HCT116 (cell line): ENCODE data around the gene CTCFL. TPM values are rescaled to one million over a fixed set of nuclear protein-coding genes. Genes with fewer than 3 reads are reported as not detected.

Source experiments
- ATAC-seq: fragments of 200-7000 bp; cut with Tn5 transposase; 2 replicates; pipeline ENCODE4 v1.9.1; 2020; ENCODE audit warnings: mild to moderate bottlenecking, moderate library complexity
- BruUV-seq: library from RNA; stranded (reverse); fragments of 400-500 nt; replicated peaks from 2 replicates; lab custom pipeline; 2021; lab: Mats Ljungman, UMichigan
- CTCF ChIA-PET: fragments of 300-600 bp; sonication (Branson Sonifier 250); formaldehyde crosslinking; loops from one replicate; lab custom pipeline; 2021; ENCODE audit warnings: antibody characterized with exemption; lab: Charles Lee
- POLR2A ChIA-PET: fragments of 300-600, 350-600 bp; sonication (Branson Sonifier 250); formaldehyde crosslinking; loops from one replicate; lab custom pipeline; 2021; ENCODE audit warnings: antibody characterized with exemption; lab: Charles Lee
- RAD21 ChIA-PET, 2 experiments: fragments of 300-600 bp; sonication (Branson Sonifier 250); formaldehyde crosslinking; loops; one replicate each; lab custom pipeline; 2023; ENCODE audit warnings: low total read pairs in 2 of 2; ENCODE audit not compliant: uncharacterized antibody in 2 of 2, unreplicated experiment in 2 of 2, low non-redundant PET in 1 of 2; lab: Charles Lee
- DNase-seq: peaks from one replicate; pipeline ENCODE4 v3.0.0-alpha.2; 2010; ENCODE audit warnings: low read depth, low spot score
- H2AFZ ChIP-seq: fragments of 200-600 bp; shearing (Covaris generic), sonication (generic); 2 replicates; pipeline ENCODE4 v1.6.1; 2017; ENCODE audit warnings: low read depth, mixed run types, mixed read lengths, antibody characterized with exemption, low read length; ENCODE audit not compliant: poor library complexity, severe bottlenecking
- H3K27ac ChIP-seq: 2 replicates; pipeline ENCODE4 v1.5.1; 2012; ENCODE audit warnings: low read depth, low read length
- H3K27me3 ChIP-seq: fragments of 200-600 bp; sonication (generic); 2 replicates; pipeline ENCODE4 v1.6.1; 2016; ENCODE audit warnings: mixed run types, low read length, mixed read lengths; ENCODE audit not compliant: insufficient read depth
- H3K36me3 ChIP-seq, 2 experiments: fragments of 200-500 bp in 1 of 2; fragments of 200-600 bp in 1 of 2; sonication (Bioruptor generic) in 1 of 2; sonication (generic) in 1 of 2; 2 replicates each; pipeline versions ENCODE4 v1.5.1 to v1.6.1; 2014 to 2016; ENCODE audit warnings: low read length in 2 of 2, inconsistent platforms in 1 of 2, mixed read lengths in 1 of 2, mixed run types in 1 of 2; ENCODE audit not compliant: insufficient read depth in 2 of 2, control insufficient read depth in 1 of 2
- H3K4me1 ChIP-seq, 2 experiments: fragments of 200-600 bp in 1 of 2; sonication (generic) in 1 of 2; 2 replicates each; pipeline versions ENCODE4 v1.5.1 to v1.6.1; 2012 to 2017; ENCODE audit warnings: low read length in 2 of 2, inconsistent platforms in 1 of 2, mild to moderate bottlenecking in 1 of 2, mixed read lengths in 1 of 2, mixed run types in 1 of 2, moderate library complexity in 1 of 2; ENCODE audit not compliant: insufficient read depth in 2 of 2, control insufficient read depth in 1 of 2
- H3K4me2 ChIP-seq: fragments of 200-600 bp; sonication (generic); 2 replicates; pipeline ENCODE4 v1.6.1; 2017; ENCODE audit warnings: mixed run types, low read length, mixed read lengths
- H3K4me3 ChIP-seq, 2 experiments: fragments of 200-600 bp in 1 of 2; sonication (generic) in 1 of 2; replicated peaks in 1 of 2; 2 replicates each; pipeline ENCODE4 v1.5.1; 2011 to 2016; ENCODE audit warnings: low read length in 2 of 2, control low read depth in 1 of 2, low read depth in 1 of 2, mild to moderate bottlenecking in 1 of 2, mixed read lengths in 1 of 2, mixed run types in 1 of 2
- H3K79me2 ChIP-seq: fragments of 200-600 bp; sonication (generic); 2 replicates; pipeline ENCODE4 v1.6.1; 2017; ENCODE audit warnings: mild to moderate bottlenecking, mixed run types, low read length, moderate library complexity, mixed read lengths; ENCODE audit not compliant: insufficient read depth
- H3K9ac ChIP-seq: fragments of 200-600 bp; sonication (generic); 2 replicates; pipeline ENCODE4 v1.6.1; 2016; ENCODE audit warnings: low read length, mixed read lengths
- H3K9me2 ChIP-seq: fragments of 200-600 bp; sonication (generic), shearing (Covaris generic); 2 replicates; pipeline ENCODE4 v1.6.1; 2017; ENCODE audit warnings: mixed run types, mild to moderate bottlenecking, moderate library complexity; ENCODE audit not compliant: insufficient read depth
- H3K9me3 ChIP-seq, 2 experiments: fragments of 200-500 bp in 1 of 2; fragments of 200-600 bp in 1 of 2; sonication (Bioruptor generic) in 1 of 2; sonication (generic) in 1 of 2; 2 replicates each; pipeline ENCODE4 v1.6.1; 2014 to 2017; ENCODE audit warnings: low read length in 2 of 2, mixed read lengths in 2 of 2, inconsistent platforms in 1 of 2, low read depth in 1 of 2, mild to moderate bottlenecking in 1 of 2, mixed run types in 1 of 2, moderate library complexity in 1 of 2; ENCODE audit not compliant: control insufficient read depth in 1 of 2, insufficient read depth in 1 of 2
- H4K20me1 ChIP-seq: fragments of 200-600 bp; sonication (generic), shearing (Covaris generic); 2 replicates; pipeline ENCODE4 v1.6.1; 2017; ENCODE audit warnings: mixed run types, mild to moderate bottlenecking, moderate library complexity; ENCODE audit not compliant: insufficient read depth
- ELF1 ChIP-seq: IDR thresholded peaks from 2 replicates; pipeline ENCODE4 v1.6.1; 2012; ENCODE audit warnings: low read depth, borderline replicate concordance
- EZH2 ChIP-seq: fragments of 200-600 bp; sonication (generic); IDR thresholded peaks from 2 replicates; pipeline ENCODE4 v1.6.1; 2017; ENCODE audit warnings: antibody characterized with exemption, mixed run types
- JUND ChIP-seq: IDR thresholded peaks from 2 replicates; pipeline ENCODE4 v1.6.1; 2012
- POLR2A ChIP-seq: IDR thresholded peaks from 2 replicates; pipeline ENCODE4 v1.7.0; 2011; ENCODE audit warnings: borderline replicate concordance; ENCODE audit not compliant: insufficient read depth, insufficient read length; ENCODE audit errors: extremely low read depth
- SIN3A ChIP-seq: IDR thresholded peaks from 2 replicates; pipeline ENCODE4 v1.6.1; 2012; ENCODE audit warnings: low read depth
- TCF7L2 ChIP-seq: IDR thresholded peaks from 2 replicates; pipeline ENCODE4 v1.7.0; 2011; ENCODE audit warnings: borderline replicate concordance, inconsistent platforms; ENCODE audit not compliant: insufficient read depth, insufficient read length; ENCODE audit errors: extremely low read depth
- YY1 ChIP-seq: IDR thresholded peaks from 2 replicates; pipeline ENCODE4 v1.6.1; 2011; ENCODE audit warnings: low read length, low read depth, moderate library complexity, mild to moderate bottlenecking; ENCODE audit not compliant: insufficient replicate concordance; ENCODE audit errors: extremely low read depth
- ZNF274 ChIP-seq: fragments of 200-500 bp; sonication (Bioruptor generic); IDR thresholded peaks from 2 replicates; pipeline ENCODE4 v1.6.1; 2014; ENCODE audit warnings: mild to moderate bottlenecking, low read depth, low read length, inconsistent platforms
- intact Hi-C: fragments of 100-400 bp; cut with micrococcal nuclease; formaldehyde crosslinking; loops from 2 replicates; pipeline ENCODE4 v1.10.0; 2022
- total RNA-seq: library from RNA; stranded (reverse); gene quantifications from one replicate; pipeline ENCODE4 v1.2.1, GENCODE V29; 2021; ENCODE audit not compliant: unreplicated experiment
- TF ChIP-seq, protein P1 (sequence below), 3 experiments: fragments of 200-600 bp in 1 of 3; sonication (generic) in 1 of 3; IDR thresholded peaks in 2 of 3; conservative IDR thresholded peaks in 1 of 3; 2 replicates each; pipeline ENCODE4 v1.5.1; 2012 to 2017; ENCODE audit warnings: low read depth in 2 of 3, low read length in 2 of 3, antibody characterized with exemption in 1 of 3, borderline replicate concordance in 1 of 3, control low read depth in 1 of 3, mild to moderate bottlenecking in 1 of 3, mixed read lengths in 1 of 3, mixed run types in 1 of 3, moderate library complexity in 1 of 3; ENCODE audit not compliant: insufficient read depth in 1 of 3
- TF ChIP-seq, protein P2 (sequence below): IDR thresholded peaks from 2 replicates; pipeline ENCODE4 v1.6.1; 2012

CTCFL gene
- total RNA-seq, 1 experiment from 2014 or later, result 0.34 TPM

DNA sequence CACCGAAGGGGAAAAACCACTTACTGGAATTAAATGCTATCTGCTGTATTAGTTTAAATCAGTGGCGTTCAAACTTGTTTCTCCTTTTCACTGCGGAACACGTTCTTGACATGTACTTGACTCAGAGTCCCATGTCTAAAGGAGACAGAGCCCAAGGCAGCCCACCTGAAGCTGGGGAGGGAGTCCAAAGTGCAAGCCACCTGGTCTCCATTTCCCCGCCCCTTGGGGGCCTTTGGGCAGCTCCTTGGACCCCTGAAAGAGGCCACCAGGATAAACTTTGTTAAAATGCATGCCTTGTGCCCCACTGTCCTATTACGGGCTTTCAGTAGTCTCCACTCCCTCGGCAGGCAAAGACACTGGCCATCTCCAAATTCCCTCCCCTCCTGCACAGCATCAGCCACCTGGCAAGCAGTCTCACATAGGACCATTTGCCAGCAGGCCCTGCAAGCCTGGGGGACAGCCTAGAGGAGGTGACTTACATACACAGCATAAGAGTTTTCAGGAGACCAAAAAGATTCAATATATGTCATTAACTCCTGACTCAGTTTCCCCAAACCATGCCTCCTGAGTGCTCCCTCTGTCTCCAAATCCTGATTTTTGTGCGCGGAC, 42.6 kb upstream of the CTCFL start:
- H3K4me2 ChIP-seq, result no peak overlapping the region
- H2AFZ ChIP-seq, result no peak overlapping the region
- ATAC-seq (no peak), DNase-seq (no peak)
- H4K20me1 ChIP-seq, result no peaks in the 10 kb centered on the region
- BruUV-seq, result no TSS peak
- no peaks in the 10 kb centered on the region for H3K36me3 ChIP-seq
- no peak overlapping the region for H3K4me3 ChIP-seq
- ChIA-PET RAD21 (no interaction called here), CTCF (interaction anchor here (1.0 kb wide), 1 partner anchor 69 kb away, joined by 3 read pairs; no protein-coding TSS in a partner anchor)
- TF ChIP-seq, protein P1, sequence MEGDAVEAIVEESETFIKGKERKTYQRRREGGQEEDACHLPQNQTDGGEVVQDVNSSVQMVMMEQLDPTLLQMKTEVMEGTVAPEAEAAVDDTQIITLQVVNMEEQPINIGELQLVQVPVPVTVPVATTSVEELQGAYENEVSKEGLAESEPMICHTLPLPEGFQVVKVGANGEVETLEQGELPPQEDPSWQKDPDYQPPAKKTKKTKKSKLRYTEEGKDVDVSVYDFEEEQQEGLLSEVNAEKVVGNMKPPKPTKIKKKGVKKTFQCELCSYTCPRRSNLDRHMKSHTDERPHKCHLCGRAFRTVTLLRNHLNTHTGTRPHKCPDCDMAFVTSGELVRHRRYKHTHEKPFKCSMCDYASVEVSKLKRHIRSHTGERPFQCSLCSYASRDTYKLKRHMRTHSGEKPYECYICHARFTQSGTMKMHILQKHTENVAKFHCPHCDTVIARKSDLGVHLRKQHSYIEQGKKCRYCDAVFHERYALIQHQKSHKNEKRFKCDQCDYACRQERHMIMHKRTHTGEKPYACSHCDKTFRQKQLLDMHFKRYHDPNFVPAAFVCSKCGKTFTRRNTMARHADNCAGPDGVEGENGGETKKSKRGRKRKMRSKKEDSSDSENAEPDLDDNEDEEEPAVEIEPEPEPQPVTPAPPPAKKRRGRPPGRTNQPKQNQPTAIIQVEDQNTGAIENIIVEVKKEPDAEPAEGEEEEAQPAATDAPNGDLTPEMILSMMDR (IDR thresholded peaks at IDR 0.05 in 2 of 3, conservative IDR thresholded peaks at IDR 0.05 in 1 of 3; ENCODE audit: borderline replicate concordance in 1 of 3, insufficient read depth in 1 of 3, low read depth in 2 of 3, low read length in 2 of 3), result no peak
- TF ChIP-seq POLR2A (no peak), YY1 (no peak), SIN3A (no peak), TCF7L2 (no peak), JUND (no peak), EZH2 (no peak), ELF1 (no peak), ZNF274 (no peak)
- TF ChIP-seq, protein P2, sequence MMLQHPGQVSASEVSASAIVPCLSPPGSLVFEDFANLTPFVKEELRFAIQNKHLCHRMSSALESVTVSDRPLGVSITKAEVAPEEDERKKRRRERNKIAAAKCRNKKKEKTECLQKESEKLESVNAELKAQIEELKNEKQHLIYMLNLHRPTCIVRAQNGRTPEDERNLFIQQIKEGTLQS, result no peak
- TF ChIP-seq, all 23 proteins: peak for 0
- H3K79me2 ChIP-seq, result no peaks in the 10 kb centered on the region
- no peaks in the 10 kb centered on the region for H3K4me1 ChIP-seq
- H3K9ac ChIP-seq, result no peak overlapping the region
- POLR2A ChIA-PET, result no interaction called here
- no peak overlapping the region for H3K27ac ChIP-seq
- intact Hi-C loops, result no loop called here
- H3K9me3 ChIP-seq, result no peaks in the 10 kb centered on the region
- peaks cover 33% of the 10 kb centered on the region for H3K27me3 ChIP-seq
- H3K9me2 ChIP-seq, result no peaks in the 10 kb centered on the region
